CD4-positive, alpha-beta T cell treated with Interferon alpha-2 for 1 hour (primary cell): ENCODE data around the gene MYO7B.
A peak's percentile ranks its signal among the peaks of the same experiment; 100 is the strongest.

Experiments
- DNase-seq, 2 donors: peaks; one replicate each; pipeline ENCODE4 v3.0.0-alpha.2; 2020 to 2022

MYO7B gene

DNA sequence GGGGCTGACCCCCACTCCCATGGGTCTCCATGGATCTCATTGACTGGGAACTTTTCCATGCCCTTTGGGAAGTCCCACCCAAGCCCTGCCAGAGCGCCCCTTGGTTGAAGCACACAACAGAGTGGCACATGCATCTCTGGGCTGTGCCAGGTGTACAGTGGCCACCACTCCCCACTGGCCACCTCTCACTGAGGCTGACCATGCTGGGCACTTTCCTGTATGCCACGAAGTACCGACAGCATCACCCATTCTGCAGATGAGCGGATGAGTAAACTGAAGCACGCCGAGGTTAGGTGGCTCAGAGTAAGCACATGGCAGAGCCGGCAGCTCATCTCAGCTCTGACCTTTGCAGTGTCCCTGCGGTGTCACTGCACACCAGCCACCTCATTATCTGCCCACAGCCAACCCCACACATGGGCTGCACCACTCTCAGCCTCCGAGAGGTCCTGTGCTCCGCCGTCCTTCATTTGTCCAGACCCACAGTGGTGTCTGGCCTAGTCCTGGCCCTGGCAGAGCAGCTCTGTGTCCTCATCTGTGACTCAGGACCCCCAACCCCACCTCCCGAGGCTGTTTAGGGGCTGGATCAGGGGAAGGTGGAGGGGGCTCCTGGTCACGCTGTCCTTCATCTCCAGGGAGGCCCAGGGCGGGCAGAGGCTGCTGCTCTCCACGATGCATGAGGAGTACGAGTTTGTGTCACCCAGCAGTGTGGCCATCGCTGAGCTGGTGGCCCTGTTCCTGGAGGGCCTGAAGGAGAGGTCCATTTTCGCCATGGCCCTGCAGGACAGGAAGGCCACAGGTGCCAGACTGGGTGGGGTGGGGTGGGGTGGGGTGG, 92.5 kb downstream of the MYO7B start:
- DNase-seq = no peak

GRCh38 chr2:127628767-127629614, 93.5 kb downstream of the MYO7B start:
- no peak for DNase-seq

GRCh38 chr2:127629637-127630036, 94.2 kb downstream of the MYO7B start:
- no peak for DNase-seq

DNA sequence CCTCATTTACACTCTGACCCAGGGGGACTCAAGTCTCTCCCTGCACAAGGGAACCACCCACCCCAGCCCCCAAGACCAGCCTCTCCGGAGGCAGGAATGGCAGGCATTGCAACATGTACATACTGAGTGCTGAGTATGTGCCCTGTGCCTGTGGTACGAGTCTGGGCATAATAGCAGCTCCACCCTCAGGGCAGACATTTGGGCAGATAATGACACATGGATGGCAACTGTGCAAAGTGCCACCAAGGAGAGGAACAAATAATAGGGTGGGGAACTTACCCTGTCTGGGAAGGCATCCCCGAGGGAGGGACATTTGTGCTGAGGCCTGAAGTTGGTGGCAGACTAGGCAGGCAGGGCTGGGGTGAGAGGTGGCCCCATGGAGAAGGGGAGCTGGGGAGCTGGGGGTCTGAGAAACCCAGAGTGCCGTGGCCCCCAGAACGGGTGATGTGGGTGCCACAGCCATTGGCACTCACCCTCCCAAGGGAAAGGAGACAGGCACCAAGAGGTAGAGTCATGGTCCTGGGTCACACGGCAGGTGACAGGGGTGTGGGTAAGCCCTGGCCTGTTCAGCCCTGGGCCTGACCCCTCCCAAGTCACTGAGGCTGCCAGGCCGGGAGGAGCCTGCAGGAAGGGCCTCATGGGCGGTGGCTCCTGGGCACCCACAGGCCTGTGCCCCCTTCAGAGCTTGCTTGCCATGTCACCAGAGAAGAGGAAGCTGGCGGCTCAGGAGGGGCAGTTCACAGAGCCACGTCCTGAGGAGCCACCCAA, 94.8 kb downstream of the MYO7B start:
- no peak for DNase-seq

GRCh38 chr2:127630864-127631540, 95.5 kb downstream of the MYO7B start:
- DNase-seq = no peak

DNA sequence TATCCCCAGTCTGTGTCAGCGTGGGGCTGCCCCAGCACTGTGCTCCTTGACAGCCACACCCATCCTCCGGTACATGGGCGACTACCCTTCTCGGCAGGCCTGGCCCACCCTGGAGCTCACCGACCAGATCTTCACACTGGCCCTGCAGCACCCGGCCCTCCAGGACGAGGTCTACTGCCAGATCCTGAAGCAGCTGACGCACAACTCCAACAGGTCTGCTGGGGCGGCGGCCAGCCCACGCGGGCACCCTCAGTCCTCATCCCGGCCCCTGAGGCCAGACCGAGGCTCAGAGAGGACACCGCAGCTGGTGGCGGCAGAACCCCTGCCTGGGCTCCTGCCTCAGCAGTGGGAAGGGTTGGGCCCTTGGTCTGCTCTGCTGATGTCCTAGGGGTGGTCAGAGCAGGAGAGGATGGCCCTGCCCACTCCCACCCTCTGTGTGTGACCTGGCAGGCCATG, 96.1 kb downstream of the MYO7B start:
- no peak for DNase-seq

GRCh38 chr2:127631997-127632581, 96.6 kb downstream of the MYO7B start:
- no peak for DNase-seq

GRCh38 chr2:127632592-127633489, 97.4 kb downstream of the MYO7B start:
- peak in 1 of 2 donors; percentile 47 for DNase-seq

GRCh38 chr2:127633556-127634065, 98.1 kb downstream of the MYO7B start:
- no peak for DNase-seq

- no peak for DNase-seq
Observed at GRCh38 chr2:127634066-127634617, 98.7 kb downstream of the MYO7B start.

GRCh38 chr2:127634626-127635379, 99.3 kb downstream of the MYO7B start:
- no peak for DNase-seq

DNA sequence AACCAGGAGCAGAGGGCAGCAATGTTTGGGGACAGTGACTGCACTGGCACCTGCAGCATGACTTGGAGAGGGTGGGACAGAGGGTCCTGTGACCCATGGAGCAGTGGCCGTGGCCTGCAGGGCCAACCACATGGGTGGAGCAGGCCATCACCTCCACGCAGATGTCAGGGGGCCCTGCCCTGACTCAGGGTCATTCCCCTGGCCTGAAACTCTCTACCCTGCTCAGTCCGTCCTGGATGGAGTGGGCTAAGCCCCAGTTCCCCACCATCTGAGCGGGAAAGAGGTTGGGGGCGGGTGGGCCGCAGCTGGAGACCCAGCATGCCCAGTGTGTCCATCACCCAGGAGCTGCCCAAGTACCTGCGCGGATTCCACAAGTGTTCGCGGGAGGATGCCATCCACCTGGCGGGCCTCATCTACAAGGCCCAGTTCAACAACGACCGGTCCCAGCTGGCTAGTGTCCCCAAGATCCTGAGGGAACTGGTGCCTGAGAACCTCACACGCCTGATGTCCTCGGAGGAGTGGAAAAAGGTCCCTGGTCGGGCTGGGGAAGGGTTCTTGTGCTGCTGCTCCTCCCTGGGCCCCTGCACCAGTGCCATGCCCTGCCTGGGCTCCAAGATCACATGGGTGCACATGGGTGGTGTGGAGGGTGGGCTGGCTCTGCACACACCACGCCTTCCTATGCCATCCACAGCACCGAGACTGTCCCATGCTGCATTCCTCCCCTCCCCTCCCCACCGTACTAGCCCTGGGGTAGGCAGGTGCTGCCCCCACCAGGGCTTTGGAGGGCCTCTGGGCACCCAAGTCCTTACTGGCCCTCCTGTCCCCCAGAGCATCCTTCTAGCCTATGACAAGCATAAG, 100.1 kb downstream of the MYO7B start:
- no peak for DNase-seq

DNA sequence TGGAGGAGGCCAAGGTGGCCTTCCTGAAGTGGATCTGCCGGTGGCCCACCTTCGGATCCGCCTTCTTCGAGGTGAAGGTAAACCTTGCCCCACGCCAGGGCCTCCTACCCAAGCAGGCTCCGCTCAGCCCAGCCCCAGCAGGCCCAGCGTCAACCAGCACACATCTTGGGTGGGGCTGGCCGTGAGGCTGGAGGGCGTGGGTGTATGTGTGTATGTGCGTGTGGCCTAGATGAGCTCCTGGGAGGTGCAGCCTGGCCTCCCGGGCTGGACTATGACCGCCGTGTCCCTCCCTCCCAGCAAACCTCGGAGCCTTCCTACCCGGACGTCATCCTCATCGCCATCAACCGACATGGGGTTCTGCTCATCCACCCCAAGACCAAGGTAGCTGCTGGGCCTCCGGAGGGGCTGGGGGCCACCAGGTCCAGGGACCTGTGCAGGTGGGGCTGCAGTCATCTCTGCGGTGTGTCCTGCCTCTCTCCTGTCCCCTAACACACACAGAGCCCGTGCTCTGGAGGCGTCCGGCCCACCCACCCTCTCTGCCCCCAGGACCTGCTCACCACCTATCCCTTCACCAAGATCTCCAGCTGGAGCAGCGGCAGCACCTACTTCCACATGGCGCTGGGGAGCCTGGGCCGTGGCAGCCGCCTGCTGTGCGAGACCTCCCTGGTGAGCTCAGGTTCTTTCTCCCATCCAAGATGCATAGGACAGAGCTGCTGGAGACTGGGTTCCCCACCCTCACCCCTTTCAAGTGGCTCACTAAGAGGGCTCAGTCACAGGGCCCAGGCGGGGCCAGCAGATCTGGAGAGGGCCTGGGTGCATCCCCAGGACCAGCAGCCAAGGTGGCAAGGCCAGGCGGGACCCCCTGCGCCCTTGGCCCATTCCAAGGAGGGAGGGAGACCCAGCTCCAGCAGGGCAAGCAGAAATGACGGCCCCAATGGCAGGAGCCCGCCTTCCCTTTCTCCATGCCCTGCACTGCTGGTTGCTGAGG, 101.1 kb downstream of the MYO7B start:
- no peak for DNase-seq

DNA sequence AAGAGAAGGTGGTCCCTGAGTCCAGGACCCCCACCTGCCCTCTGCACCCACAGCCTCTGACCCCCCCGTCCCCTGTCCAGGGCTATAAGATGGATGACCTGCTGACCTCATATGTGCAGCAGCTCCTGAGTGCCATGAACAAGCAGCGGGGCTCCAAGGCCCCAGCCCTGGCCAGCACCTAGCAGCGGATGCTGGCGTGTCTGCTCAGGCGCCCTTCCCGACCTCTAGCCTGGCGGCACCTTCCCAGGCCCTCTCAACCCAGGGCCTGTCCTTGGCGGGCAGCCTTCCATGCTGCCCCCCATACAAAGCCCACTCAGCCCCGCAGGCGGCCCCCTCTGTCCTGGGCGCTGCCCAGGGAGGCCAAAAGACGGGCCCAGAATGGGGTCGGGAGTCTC, 101.8 kb downstream of the MYO7B start:
- no peak for DNase-seq

GRCh38 chr2:127637725-127638252, 102.3 kb downstream of the MYO7B start:
- DNase-seq = peak in 1 of 2 donors; percentile 21

DNA sequence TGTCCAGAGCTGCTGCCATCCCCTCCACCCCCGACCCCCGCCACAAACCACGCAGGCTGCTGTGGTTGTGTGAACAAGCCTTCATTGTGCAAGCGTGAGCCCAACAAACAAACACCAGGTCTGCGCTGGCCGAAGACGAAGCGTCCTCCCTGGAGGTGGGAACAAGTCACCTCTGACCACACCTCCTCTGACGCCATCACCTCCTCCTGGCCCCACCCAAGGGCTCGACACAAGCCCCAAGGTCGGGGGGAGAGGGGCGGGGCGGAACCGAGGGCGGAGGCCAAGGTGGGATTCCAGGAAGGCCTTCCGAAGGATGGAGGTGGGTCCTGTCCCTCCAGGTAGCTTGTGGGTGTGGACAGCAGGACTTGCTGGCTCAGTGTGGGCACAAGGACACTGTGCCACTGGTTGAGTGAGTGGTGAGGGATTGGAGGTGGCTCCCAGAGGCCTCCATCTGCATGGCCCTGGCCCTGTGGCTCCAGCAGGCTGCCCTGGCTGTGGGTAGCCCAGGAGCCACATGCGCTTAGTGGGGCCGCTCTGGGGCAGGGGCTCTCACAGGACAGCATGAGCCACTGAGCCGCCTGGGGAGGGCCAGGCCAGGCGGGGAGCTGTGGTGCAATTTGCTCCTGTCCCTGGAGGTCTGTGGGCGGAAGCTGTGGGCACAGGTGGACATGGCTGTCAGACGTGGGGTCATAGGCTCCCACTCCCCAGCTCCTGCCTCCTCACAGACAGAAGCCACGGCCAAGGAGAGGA, 103.1 kb downstream of the MYO7B start:
- no peak for DNase-seq
